Natural killer cell treated with Interleukin-12 subunit alpha and Interleukin-12 subunit beta and Interleukin-15 and Interleukin-18, amount 100 ng/mL, for 72 hours (primary cell): ENCODE results near the gene MAGI1. TPM values are rescaled to one million over a fixed set of nuclear protein-coding genes. Genes with fewer than 3 reads are reported as not detected.
A peak's percentile ranks its signal among the peaks of the same experiment; 100 is the strongest.

Experiments used
- ATAC-seq, 2 donors: fragments of 150-1000 bp; cut with Tn5 transposase in 1 of 2; sonication (Bioruptor Pico), chemical (Tn5 transposase) in 1 of 2; 2 replicates each; pipeline ENCODE4 v1.10.0; 2021
- DNase-seq: peaks from one replicate; pipeline ENCODE4 v3.0.0; 2022; ENCODE audit warnings: low spot score
- H3K27ac Mint-ChIP-seq, 2 donors: 1 replicate in 1 of 2; 2 replicates in 1 of 2; pipeline ENCODE4 v1.8.0; 2022; ENCODE audit warnings: mixed read lengths in 2 of 2, mild to moderate bottlenecking in 1 of 2, moderate library complexity in 1 of 2
- H3K27me3 Mint-ChIP-seq, 2 donors: 1 replicate in 1 of 2; 2 replicates in 1 of 2; pipeline ENCODE4 v1.8.0; 2022; ENCODE audit warnings: mixed read lengths in 2 of 2
- H3K36me3 Mint-ChIP-seq: one replicate; pipeline ENCODE4 v1.8.0; 2022; ENCODE audit warnings: mixed read lengths
- H3K4me1 Mint-ChIP-seq, 2 donors: 1 replicate in 1 of 2; 2 replicates in 1 of 2; pipeline ENCODE4 v1.8.0; 2022; ENCODE audit warnings: low read depth in 2 of 2, mixed read lengths in 2 of 2, mild to moderate bottlenecking in 1 of 2
- H3K4me3 Mint-ChIP-seq: one replicate; pipeline ENCODE4 v1.8.0; 2022; ENCODE audit warnings: mixed read lengths
- H3K9me3 Mint-ChIP-seq: 2 replicates; pipeline ENCODE4 v1.8.0; 2022; ENCODE audit warnings: mixed read lengths
- total RNA-seq, 2 donors: library from RNA; stranded (reverse); gene quantifications; one replicate each; pipeline ENCODE4 v1.2.3, GENCODE V29; 2022

Gene MAGI1
- total RNA-seq, 2 donors from 2014 or later: not detected

DNA sequence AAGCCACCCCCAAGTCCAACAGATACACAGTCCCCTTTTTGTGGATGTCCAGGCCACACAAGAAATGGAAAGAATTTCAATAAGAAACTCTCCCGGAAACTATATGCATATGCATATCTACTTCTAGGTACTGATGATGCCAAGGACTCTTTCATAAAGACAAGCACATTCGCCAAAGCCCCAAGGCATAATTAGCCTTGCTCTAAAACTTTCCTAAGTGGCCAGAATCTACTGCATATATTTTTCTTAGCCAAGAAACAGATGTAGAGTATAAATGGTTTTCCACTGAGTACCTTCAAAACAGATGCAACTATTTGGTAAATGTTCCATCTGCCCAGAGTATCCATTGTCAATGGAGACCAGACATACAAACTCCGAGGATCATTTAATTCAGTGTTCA lies 73.9 kb downstream of the MAGI1 start:
- no peaks in the 10 kb centered on the region for H3K9me3 Mint-ChIP-seq
- peaks cover 0 to 6% of the 10 kb centered on the region in 2 donors for H3K4me1 Mint-ChIP-seq
- ATAC-seq (no peak), DNase-seq (no peak)
- H3K4me3 Mint-ChIP-seq: no peak overlapping the region
- no peaks in the 10 kb centered on the region for H3K36me3 Mint-ChIP-seq
- no peak overlapping the region for H3K27ac Mint-ChIP-seq
- peaks cover 0 to 5% of the 10 kb centered on the region in 2 donors for H3K27me3 Mint-ChIP-seq

DNA sequence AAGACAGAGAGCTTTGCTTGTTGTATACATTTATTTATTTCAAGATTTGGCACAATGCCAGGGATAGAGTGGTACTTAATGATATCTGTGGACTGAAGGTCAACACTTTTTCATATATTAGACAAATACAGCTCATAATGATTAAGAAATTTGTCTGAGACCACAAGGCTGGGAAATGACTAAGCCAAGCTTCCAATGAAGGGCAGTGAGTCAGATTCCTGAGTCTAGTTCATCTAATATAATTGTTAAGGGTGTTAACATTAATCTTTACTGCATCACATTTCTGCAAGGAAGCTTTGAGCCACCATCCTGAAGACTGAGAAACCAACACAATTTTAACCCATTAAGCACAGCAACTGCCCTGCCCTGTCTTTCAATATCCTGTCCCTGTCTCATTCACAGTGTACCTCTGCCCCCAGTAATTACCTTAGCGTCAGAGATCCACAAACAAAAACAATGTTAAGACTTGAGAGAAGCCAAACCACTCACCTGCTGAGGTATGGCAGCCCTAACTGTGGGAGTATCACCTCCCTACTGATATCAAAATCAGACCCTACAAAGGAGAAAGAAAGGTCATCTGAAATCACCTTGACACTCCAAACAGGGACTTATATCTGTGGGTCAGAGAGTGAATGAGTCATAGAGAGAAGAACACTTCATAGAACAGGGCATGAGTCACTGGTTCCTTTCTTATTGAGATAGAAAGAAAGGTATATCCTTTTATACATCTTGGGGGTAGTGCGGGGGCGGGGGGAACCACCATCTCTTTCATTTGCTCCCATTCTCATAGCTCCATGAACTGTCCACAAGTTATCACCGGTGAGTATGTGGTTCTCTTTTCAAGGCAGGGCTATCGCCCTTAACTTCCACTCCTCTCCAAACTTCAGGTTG lies 74.7 kb downstream of the MAGI1 start:
- Mint-ChIP-seq H3K36me3 (no peaks in the 10 kb centered on the region), H3K9me3 (no peaks in the 10 kb centered on the region), H3K4me1 (peaks cover 0 to 6% of the 10 kb centered on the region in 2 donors), H3K4me3 (peak overlapping the region; percentile 48), H3K27me3 (peaks cover 0 to 5% of the 10 kb centered on the region in 2 donors), H3K27ac (no peak overlapping the region)
- DNase-seq (no peak), ATAC-seq (peak; percentile 55 to 79)

DNA sequence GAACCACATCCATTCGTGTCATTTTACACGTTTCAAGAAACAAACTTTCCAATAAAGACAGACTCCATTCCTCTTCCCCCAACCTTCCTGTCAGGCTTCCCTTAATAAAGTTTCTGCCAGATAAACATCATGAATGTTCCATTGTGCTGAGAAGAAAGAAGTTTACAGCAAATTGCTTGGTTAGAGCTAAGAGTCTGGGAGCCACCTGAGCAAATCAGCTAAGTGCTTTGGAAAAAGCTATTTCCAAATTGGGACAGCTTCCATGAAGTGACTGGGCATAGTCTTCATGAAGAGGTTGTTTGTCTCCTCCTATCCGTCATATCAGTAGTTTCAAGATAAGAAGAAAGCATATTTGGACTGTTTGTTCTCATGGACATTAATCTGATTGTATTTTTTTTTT lies 77.0 kb downstream of the MAGI1 start:
- ATAC-seq (no peak), DNase-seq (no peak)
- H3K27ac Mint-ChIP-seq: no peak overlapping the region
- H3K36me3 Mint-ChIP-seq: no peaks in the 10 kb centered on the region
- peaks cover 0 to 6% of the 10 kb centered on the region in 2 donors for H3K4me1 Mint-ChIP-seq
- no peak overlapping the region for H3K4me3 Mint-ChIP-seq
- no peaks in the 10 kb centered on the region for H3K9me3 Mint-ChIP-seq
- H3K27me3 Mint-ChIP-seq: peaks cover 0 to 5% of the 10 kb centered on the region in 2 donors

DNA sequence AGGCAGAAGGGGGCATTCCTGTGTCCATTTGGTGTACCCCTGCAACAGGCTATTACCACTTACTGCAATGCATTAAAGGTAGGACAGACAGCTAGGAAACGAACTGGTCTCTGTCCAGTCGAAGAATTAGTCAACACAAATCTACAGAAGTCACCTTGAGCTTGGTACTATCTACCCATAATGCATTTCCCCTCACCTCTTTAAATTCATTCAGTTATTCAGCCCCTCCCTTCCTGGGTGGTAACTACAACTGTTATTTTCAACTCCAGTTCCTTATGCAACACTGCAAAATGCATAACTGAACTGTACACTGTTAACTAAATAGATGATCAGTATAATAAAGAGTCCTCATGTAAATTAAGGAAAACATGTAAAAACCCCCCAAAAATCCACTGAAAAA lies 77.6 kb downstream of the MAGI1 start:
- no peak for ATAC-seq
- Mint-ChIP-seq H3K27me3 (peaks cover 0 to 5% of the 10 kb centered on the region in 2 donors), H3K4me3 (no peak overlapping the region), H3K27ac (no peak overlapping the region), H3K4me1 (peaks cover 0 to 6% of the 10 kb centered on the region in 2 donors), H3K9me3 (no peaks in the 10 kb centered on the region), H3K36me3 (no peaks in the 10 kb centered on the region)
- DNase-seq: no peak

DNA sequence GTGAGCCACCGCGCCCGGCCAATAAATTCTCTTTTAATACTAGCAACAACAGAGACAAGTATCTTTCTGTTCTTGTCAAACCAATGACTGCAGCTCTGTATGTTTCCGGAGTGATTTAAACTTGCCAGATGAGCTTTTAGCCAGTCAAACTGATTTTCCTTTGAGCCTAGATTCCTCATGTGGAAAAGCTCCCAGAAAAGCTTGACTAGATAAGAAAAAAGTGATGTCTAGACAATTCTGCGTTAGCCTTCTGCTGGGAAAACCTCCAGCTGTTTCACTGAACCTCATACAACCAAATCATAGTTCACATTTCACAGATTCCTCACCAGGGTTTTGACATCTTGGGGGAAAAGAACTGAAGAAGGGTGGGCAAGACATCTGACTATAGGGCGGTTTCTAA lies 78.6 kb downstream of the MAGI1 start:
- ATAC-seq (no peak), DNase-seq (no peak)
- Mint-ChIP-seq H3K36me3 (no peaks in the 10 kb centered on the region), H3K27me3 (peaks cover 0 to 5% of the 10 kb centered on the region in 2 donors), H3K4me3 (no peak overlapping the region), H3K27ac (no peak overlapping the region), H3K4me1 (peaks cover 0 to 6% of the 10 kb centered on the region in 2 donors), H3K9me3 (no peaks in the 10 kb centered on the region)

DNA sequence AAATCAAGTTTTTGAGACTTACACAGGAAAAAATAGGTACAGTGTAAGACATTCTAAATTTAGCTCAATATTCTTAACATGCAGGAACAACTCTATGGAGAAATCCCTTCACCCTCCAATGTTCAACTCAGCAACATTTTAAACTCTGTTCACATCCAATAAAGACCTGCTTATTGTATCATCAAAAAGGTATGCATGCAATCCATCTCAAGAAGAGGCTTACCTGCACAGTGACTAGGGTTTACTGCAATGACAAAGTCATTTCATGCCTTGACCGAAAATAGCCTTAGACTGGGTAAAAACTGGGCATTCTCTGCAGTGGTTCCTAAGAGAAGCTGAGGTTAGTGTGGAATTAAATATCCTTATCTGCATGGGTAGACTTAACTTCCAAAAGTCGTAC lies 80.5 kb downstream of the MAGI1 start:
- ATAC-seq (no peak), DNase-seq (no peak)
- Mint-ChIP-seq H3K27me3 (peaks cover 0 to 2% of the 10 kb centered on the region in 2 donors), H3K4me3 (no peak overlapping the region), H3K9me3 (no peaks in the 10 kb centered on the region), H3K27ac (no peak overlapping the region), H3K4me1 (no peaks in the 10 kb centered on the region), H3K36me3 (no peaks in the 10 kb centered on the region)

DNA sequence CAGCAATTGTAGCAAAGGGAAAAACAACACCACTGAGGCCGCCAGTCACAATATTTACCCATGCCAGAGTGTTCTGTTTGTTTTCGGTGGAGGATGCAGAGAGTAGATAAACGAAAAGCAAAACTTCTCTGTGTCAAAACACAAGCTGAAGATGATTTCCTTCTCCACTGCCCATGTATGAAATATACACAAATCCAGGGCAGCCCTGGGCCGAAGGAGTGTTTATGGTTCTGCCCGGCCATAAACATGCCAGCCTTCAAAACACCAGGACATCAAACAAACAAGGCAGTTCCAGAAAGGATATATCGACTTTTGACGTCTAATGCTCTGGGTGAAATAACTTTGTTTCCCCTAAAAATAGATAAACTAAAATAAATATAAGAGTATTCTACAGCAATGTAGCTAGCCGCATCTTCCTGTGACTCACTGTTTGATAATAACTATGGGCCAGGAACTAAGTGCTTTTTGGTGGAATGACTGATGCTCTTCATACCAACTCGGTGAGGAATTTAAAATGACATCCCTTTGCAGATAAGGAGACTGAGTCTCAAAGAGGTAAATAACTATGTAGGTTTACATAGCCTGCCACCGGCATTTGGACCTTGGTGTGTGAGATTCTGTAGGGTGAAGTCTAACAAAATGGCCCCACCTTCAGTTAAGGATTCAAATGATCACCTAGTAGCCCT lies 82.8 kb downstream of the MAGI1 start:
- no peak overlapping the region for H3K4me3 Mint-ChIP-seq
- H3K9me3 Mint-ChIP-seq: no peaks in the 10 kb centered on the region

DNA sequence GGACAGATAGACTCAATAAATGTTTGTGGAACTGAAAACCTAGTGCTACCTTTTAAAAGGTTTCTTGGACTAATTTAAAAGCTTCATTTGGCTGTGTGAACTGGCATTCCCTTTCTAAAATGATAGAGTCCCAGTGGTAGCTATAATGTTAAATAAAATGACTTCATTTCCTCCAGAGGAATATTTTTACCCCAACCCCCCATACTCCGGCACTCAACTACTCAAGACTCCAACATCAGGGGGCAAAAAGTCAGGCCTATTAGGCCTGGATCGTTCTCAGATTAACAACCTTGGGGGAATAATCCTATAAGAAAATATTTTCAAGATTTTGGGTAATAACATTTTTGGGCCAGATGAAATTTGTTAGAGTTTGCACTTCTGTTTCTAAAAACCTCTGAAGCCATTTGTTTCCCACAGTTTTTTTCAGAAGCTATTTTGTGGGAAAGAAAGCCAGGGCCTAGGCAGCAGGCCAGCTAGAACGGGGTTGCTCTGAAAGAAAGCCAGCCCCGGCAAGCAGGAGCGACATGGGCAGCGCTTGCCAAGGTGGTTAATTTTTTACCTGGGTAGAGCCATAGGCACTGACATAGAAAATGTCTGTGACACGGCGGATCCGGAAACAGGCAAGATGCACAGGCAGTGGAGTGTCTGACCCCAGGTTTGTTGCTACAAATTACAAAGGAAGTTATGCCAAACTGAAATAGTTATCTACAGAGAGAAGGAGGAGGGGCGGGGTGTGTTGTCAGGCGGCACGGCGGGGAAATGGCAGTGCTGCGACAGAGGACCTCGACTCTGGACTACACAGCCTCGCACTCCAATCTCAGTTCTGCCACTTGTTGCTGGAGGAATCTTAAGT lies 84.6 kb downstream of the MAGI1 start:
- no peak overlapping the region for H3K4me3 Mint-ChIP-seq
- peaks cover 4 to 7% of the 10 kb centered on the region in 2 donors for H3K27me3 Mint-ChIP-seq
- ATAC-seq (no peak), DNase-seq (no peak)
- H3K36me3 Mint-ChIP-seq: no peaks in the 10 kb centered on the region
- H3K9me3 Mint-ChIP-seq: peaks cover 2% of the 10 kb centered on the region
- no peak overlapping the region for H3K27ac Mint-ChIP-seq
- no peaks in the 10 kb centered on the region for H3K4me1 Mint-ChIP-seq

More for the DNA sequence above, 82.8 kb downstream of the MAGI1 start:
- Mint-ChIP-seq H3K27ac (no peak overlapping the region), H3K36me3 (no peaks in the 10 kb centered on the region), H3K27me3 (peaks cover under 1 to 4% of the 10 kb centered on the region in 2 donors), H3K4me1 (no peaks in the 10 kb centered on the region)
- no peak for ATAC-seq
- DNase-seq: no peak

DNA sequence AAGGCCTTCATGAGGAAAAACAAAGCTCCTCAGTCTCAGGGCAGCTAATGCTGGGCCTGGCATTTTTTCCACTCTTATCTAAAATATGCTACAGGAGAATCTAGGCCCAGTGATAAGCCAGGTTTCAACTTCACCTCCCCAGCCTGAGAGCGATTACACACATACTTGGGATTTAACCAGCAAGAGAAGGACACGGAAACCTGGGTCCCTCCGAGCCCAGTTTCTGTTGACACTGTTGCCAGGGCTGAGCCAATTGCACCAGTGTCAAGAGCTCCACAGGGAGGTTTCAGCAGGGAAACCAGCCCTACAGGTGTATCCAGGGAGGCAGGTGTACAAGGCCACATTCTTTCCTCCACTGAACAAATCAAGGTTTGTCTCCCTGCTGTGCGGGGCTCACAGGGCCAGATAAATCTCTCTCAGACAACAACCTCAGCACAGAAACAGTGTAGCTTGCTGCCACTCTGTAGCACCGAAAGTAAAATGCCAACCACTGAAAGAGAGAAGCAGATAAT lies 85.4 kb downstream of the MAGI1 start:
- Mint-ChIP-seq H3K4me1 (no peaks in the 10 kb centered on the region), H3K9me3 (peaks cover 2% of the 10 kb centered on the region), H3K36me3 (no peaks in the 10 kb centered on the region), H3K27me3 (peaks cover 4 to 7% of the 10 kb centered on the region in 2 donors), H3K4me3 (no peak overlapping the region), H3K27ac (no peak overlapping the region)
- DNase-seq (no peak), ATAC-seq (no peak)

DNA sequence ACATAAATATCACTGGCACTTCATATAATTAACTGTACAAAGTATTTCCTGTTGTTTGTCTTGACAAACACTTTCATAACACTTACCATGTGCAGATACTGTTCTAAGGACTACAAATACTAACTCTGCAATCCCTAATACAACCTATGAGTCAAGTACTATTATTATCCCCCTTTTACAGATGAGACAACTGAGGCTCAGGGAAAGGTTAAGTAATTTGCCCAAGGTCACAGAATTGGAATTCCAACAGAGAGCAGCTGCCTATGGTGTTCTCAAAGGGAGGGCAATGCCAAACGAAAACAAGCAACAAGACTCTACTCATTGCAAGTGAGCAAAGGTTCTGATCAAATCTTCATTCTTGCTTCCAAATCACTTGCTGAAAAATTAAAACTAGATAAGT lies 85.9 kb downstream of the MAGI1 start:
- H3K4me3 Mint-ChIP-seq: no peak overlapping the region
- H3K9me3 Mint-ChIP-seq: peaks cover 2% of the 10 kb centered on the region
- H3K36me3 Mint-ChIP-seq: no peaks in the 10 kb centered on the region

DNA sequence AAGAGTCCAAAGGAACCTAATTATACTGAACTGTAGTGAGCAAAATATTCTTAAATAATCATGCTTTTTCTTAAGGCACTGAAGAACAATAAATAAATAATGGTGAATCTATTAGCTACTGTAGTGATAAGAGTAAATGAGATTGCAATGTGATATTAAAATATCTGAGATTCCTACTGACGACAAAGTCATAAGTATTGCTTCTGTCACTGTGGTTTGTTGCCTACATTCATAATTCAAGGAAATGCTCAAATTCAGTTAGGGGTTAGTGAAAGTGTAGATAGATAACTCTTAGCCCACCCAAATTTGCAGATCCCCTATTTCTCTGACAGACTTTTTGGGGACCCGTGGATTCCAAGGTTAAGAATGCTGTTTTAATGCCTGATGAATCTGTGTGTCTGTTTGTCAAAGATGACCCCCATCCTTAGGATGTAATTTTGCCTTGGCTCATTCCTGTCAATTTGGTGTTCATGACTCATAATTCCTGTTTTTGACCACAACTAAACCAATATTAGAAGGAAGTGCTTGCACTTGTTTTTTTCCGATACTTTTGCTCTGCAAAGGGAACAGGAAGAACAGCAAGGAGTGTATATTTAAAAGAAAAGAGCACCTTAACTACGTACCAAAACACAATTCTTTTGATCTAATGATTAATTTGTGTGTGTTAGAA lies 86.7 kb downstream of the MAGI1 start:
- Mint-ChIP-seq H3K9me3 (peaks cover 2% of the 10 kb centered on the region), H3K27ac (no peak overlapping the region), H3K36me3 (no peaks in the 10 kb centered on the region), H3K4me1 (no peaks in the 10 kb centered on the region), H3K27me3 (peaks cover 4 to 7% of the 10 kb centered on the region in 2 donors), H3K4me3 (no peak overlapping the region)
- no peak for ATAC-seq
- DNase-seq: no peak

More for the DNA sequence above, 85.9 kb downstream of the MAGI1 start:
- ATAC-seq (no peak), DNase-seq (no peak)
- H3K4me1 Mint-ChIP-seq: no peaks in the 10 kb centered on the region
- peaks cover 4 to 7% of the 10 kb centered on the region in 2 donors for H3K27me3 Mint-ChIP-seq
- no peak overlapping the region for H3K27ac Mint-ChIP-seq

DNA sequence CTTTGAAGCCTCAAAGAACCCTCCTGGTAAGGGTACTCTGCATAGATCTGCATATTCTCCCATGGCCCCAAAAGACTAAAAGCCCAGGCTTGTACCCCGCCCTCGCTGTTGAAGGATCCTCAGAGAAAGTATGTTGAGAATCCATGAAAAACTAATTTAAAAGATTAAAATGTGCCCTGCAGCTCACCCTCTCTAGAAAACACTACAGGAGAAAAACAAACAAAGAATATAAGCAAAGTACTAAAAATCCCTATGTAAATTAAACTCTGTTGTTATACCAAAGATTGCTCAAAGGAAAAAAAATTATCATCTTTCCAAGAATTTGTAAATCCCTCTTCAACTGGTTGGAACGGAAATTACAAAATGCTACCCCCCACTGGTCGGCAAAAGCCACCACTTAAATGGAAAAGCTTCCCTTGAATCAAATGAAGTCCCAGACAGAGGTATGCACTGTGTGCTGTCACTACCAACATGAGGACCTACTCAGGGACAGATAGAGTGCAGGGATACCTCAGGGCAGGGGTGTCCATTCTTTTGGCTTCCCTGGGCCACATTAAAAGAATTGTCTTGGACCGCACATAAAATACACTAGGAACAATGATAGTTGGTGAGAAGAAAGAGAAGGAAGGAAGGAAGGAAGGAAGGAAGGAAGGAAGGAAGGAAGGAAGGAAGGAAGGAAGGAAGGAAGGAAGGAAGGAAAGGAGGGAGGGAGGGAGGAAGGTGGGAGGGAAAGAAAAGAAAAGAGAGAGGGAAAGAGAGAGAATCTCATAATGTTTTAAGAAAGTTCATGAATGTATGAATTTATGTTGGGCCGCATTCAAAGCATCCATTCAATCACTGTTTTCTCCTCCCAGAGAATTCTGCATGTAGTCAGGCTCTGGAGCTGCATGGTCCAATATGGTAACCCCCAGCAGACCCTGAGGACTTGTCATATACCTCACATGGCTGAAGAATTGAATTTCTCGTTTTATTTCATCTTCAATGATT lies 88.1 kb downstream of the MAGI1 start:
- Mint-ChIP-seq H3K4me1 (no peaks in the 10 kb centered on the region), H3K27ac (no peak overlapping the region), H3K4me3 (no peak overlapping the region), H3K27me3 (peaks cover 4 to 7% of the 10 kb centered on the region in 2 donors), H3K36me3 (no peaks in the 10 kb centered on the region), H3K9me3 (peaks cover 2% of the 10 kb centered on the region)
- no peak for DNase-seq
- no peak for ATAC-seq
